A549 (cell line): ENCODE measurements around the gene LMX1B. TPM values are rescaled to one million over a fixed set of nuclear protein-coding genes. Genes with fewer than 3 reads are reported as not detected.

Experiments used
- ATAC-seq, 2 experiments: fragments of 200-7000 bp in 1 of 2; fragments of >200 bp in 1 of 2; cut with Nextera tagmentation in 1 of 2; cut with Tn5 transposase in 1 of 2; 3 replicates each; pipeline versions ENCODE4 v1.8.0 to v1.9.1; 2018 to 2020; ENCODE audit warnings: mild to moderate bottlenecking in 1 of 2, moderate library complexity in 1 of 2
- CTCF ChIA-PET: fragments of 300-600 bp; sonication (Branson Sonifier 250); formaldehyde crosslinking; extraction: SDS; loops from one replicate; lab custom pipeline; 2021; ENCODE audit warnings: antibody characterized with exemption, inconsistent platforms; lab: Yijun Ruan, JAX
- POLR2A ChIA-PET: fragments of 350-600 bp; formaldehyde crosslinking; extraction: SDS; loops from one replicate; lab custom pipeline; 2021; ENCODE audit warnings: antibody characterized with exemption, inconsistent platforms; lab: Yijun Ruan, JAX
- DNase-seq, 2 experiments: peaks; one replicate each; pipeline versions ENCODE4 v3.0.0 to v3.0.0-alpha.2; 2011 to 2016; ENCODE audit warnings: low read depth in 1 of 2, low spot score in 1 of 2
- FAIRE-seq: peaks from 2 replicates; lab custom pipeline; 2011; peaks lifted over from hg19 to GRCh38; lab: Jason Lieb, UNC
- H3K27ac ChIP-seq, 2 experiments: fragments of >200 bp; sonication (Bioruptor Twin); formaldehyde crosslinking; 3 replicates each; pipeline ENCODE4 v1.5.1; 2016 to 2017
- H3K4me1 ChIP-seq: fragments of >200 bp; sonication (Bioruptor Twin); formaldehyde crosslinking; 3 replicates; pipeline ENCODE4 v1.6.1; 2016
- H3K4me2 ChIP-seq: fragments of >200 bp; sonication (Bioruptor Twin); formaldehyde crosslinking; 3 replicates; pipeline ENCODE4 v1.6.1; 2016
- H3K4me3 ChIP-seq: fragments of >200 bp; sonication (Bioruptor Twin); formaldehyde crosslinking; 3 replicates; pipeline ENCODE4 v1.5.1; 2016
- H3K9me3 ChIP-seq: fragments of >200 bp; sonication (Bioruptor Twin); formaldehyde crosslinking; 3 replicates; pipeline ENCODE4 v1.6.1; 2016
- CBX2 ChIP-seq: fragments of 200-600 bp; sonication (generic); IDR thresholded peaks from 2 replicates; pipeline ENCODE4 v1.6.1; 2016; ENCODE audit warnings: low read depth, mild to moderate bottlenecking, borderline replicate concordance
- CBX8 ChIP-seq: fragments of 200-600 bp; sonication (generic); IDR thresholded peaks from 2 replicates; pipeline ENCODE4 v1.6.1; 2016
- CHD2 ChIP-seq: fragments of 150-350 bp; IDR thresholded peaks from 2 replicates; pipeline ENCODE4 v1.6.1; 2014; ENCODE audit warnings: low read length; ENCODE audit not compliant: partially characterized antibody
- E2F6 ChIP-seq: IDR thresholded peaks from 2 replicates; pipeline ENCODE4 v1.6.1; 2012; ENCODE audit warnings: low read depth, borderline replicate concordance
- EHMT2 ChIP-seq: fragments of 200-600 bp; sonication (generic); IDR thresholded peaks from 2 replicates; pipeline ENCODE4 v1.6.1; 2016; ENCODE audit warnings: antibody characterized with exemption, low read depth, mild to moderate bottlenecking, moderate library complexity
- ESRRA ChIP-seq: fragments of 150-350 bp; IDR thresholded peaks from 2 replicates; pipeline ENCODE4 v1.6.1; 2014; ENCODE audit warnings: mild to moderate bottlenecking, low read length, borderline replicate concordance
- FOSL2 ChIP-seq, 2 experiments: fragments of 450-650 bp in 1 of 2; fragments of >200 bp in 1 of 2; sonication (Bioruptor Twin) in 1 of 2; formaldehyde crosslinking; IDR thresholded peaks; 2 replicates each; pipeline versions ENCODE4 v1.5.0 to v1.6.1; 2016 to 2020; ENCODE audit warnings: mild to moderate bottlenecking in 1 of 2, moderate library complexity in 1 of 2
- HDAC2 ChIP-seq: fragments of 200-600 bp; sonication (generic); IDR thresholded peaks from 2 replicates; pipeline ENCODE4 v1.6.1; 2016
- HEYL ChIP-seq: fragments of 250-450 bp; sonication (Bioruptor Pico); IDR thresholded peaks from 2 replicates; pipeline ENCODE4 v1.8.0; 2021; ENCODE audit warnings: mild to moderate bottlenecking, moderate library complexity
- HOXB13 ChIP-seq: fragments of 250-450 bp; sonication (Bioruptor Pico); IDR thresholded peaks from 2 replicates; pipeline ENCODE4 v1.5.0; 2020; ENCODE audit warnings: low read depth, mild to moderate bottlenecking, moderate library complexity
- JUNB ChIP-seq: fragments of >200 bp; sonication (Bioruptor Twin); formaldehyde crosslinking; IDR thresholded peaks from 2 replicates; pipeline ENCODE4 v1.6.1; 2016
- MYC ChIP-seq: IDR thresholded peaks from 2 replicates; pipeline ENCODE4 v1.6.1; 2012; ENCODE audit warnings: mild to moderate bottlenecking, inconsistent platforms, low read length, improper control_type of control experiment, borderline replicate concordance
- RCOR1 ChIP-seq: fragments of 150-350 bp; IDR thresholded peaks from 2 replicates; pipeline ENCODE4 v1.6.1; 2014; ENCODE audit warnings: antibody characterized with exemption, low read length, low read depth
- REST ChIP-seq: fragments of 200-600 bp; sonication (generic); IDR thresholded peaks from 2 replicates; pipeline ENCODE4 v1.6.1; 2016; ENCODE audit warnings: antibody characterized with exemption, mild to moderate bottlenecking, moderate library complexity
- RFX5 ChIP-seq: fragments of 450-650 bp; IDR thresholded peaks from 2 replicates; pipeline ENCODE4 v1.7.1; 2014; ENCODE audit warnings: antibody characterized with exemption, mild to moderate bottlenecking, moderate library complexity
- TFCP2L1 ChIP-seq: fragments of 250-450 bp; sonication (Bioruptor Pico); IDR thresholded peaks from 2 replicates; pipeline ENCODE4 v1.5.0; 2021; ENCODE audit warnings: mild to moderate bottlenecking
- USF2 ChIP-seq: fragments of 450-650 bp; IDR thresholded peaks from 2 replicates; pipeline ENCODE4 v1.6.1; 2014; ENCODE audit warnings: antibody characterized with exemption
- ZNF302 ChIP-seq: fragments of 250-450 bp; sonication (Bioruptor Pico); IDR thresholded peaks from 2 replicates; pipeline ENCODE4 v1.9.0; 2021; ENCODE audit warnings: inconsistent platforms, mild to moderate bottlenecking, moderate library complexity
- ZSCAN20 ChIP-seq: fragments of 250-450 bp; sonication (Bioruptor Pico); IDR thresholded peaks from 2 replicates; pipeline ENCODE4 v1.8.0; 2022; ENCODE audit warnings: mild to moderate bottlenecking, moderate library complexity
- WGBS: methylation state at CpG from one replicate; pipeline ENCODE4 v1.1.6; 2017; ENCODE audit errors: missing lambda C conversion rate; 5-methylcytosine and 5-hydroxymethylcytosine counted together
- polyA plus RNA-seq, 4 experiments: library from polyadenylated mRNA; depleted of rRNA in 3 of 4; stranded (reverse); fragments of >200 nt; fragmentation: RNase III in 1 of 4; extraction: RNeasy Plus Mini Kit Qiagen cat#74134 plus additional on column Dnase treatment in 1 of 4; gene quantifications; 2 replicates in 3 of 4; 3 replicates in 1 of 4; pipeline ENCODE4 v1.2.3, GENCODE V29; 2011 to 2017
- TF ChIP-seq, protein P1 (sequence below): fragments of 250-450 bp; sonication (Bioruptor Pico); IDR thresholded peaks from 2 replicates; pipeline ENCODE4 v1.5.0; 2021; ENCODE audit warnings: mild to moderate bottlenecking, moderate library complexity, borderline replicate concordance
- TF ChIP-seq, protein P2 (sequence below): IDR thresholded peaks from 2 replicates; pipeline ENCODE4 v1.6.1; 2012

The LMX1B gene
- polyA plus RNA-seq, 2 of the 4 experiments (the other 2 are of a cell fraction) = 0.41 to 0.56 TPM

DNA sequence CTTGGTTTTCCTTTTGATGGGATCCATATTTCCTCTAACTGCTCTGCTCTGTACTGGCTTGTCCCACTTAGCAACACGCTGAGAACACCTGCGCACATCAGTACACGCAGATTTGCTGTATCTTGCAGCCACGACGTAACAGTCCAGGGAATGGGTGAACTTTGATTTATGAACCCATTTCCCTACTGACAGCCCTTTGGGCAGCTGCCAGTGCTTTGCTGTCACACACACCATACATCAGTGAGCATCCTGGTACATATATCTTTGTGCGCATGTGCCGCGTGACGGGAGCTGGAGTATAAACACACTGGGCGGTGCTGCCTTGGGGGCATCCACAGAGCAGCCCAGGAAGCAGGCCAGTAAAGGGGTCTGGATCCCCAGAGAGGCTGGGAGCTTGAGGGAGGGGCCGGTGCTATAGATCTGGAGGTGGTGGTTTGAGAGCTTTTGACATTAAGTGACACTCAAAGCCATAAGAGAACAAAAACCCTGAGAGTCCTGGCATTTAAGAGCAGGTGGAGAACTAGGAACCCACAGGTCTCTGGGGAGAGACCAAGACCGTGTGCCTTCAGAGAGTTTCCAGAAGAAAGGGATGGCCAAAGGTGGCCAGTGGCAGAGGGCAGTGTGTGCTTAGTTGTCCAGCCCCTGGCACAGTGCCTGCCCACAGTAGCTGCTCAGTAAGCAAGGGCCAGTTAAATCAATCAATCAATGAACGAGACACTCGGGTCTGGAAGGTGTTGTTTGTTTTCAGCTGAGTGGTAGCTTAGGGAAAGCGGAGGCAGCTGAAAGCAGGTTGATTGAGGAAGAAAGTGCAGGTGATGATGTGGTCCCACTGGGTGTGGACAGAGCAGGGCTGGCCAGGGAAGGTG, 53.7 kb downstream of the LMX1B start:
- TF ChIP-seq ZSCAN20 (CRISPR knock-in tag) (no peak), RFX5 (no peak)
- WGBS = 51% methylated on average over 13 of the region's 15 CpGs
- no peak overlapping the region for H3K27ac ChIP-seq
- no peak for ATAC-seq
- DNase-seq = no peak
- no peak overlapping the region for H3K4me2 ChIP-seq
- H3K4me1 ChIP-seq = no peaks in the 10 kb centered on the region
- CTCF ChIA-PET = interaction anchor here (0.5 to 4.5 kb wide), 5 partner anchors 8 to 114 kb away, joined by 3 to 27 read pairs (median 7); no protein-coding TSS in a partner anchor
- no peaks in the 10 kb centered on the region for H3K9me3 ChIP-seq
- POLR2A ChIA-PET = no interaction called here
- no peak for FAIRE-seq
- no peak overlapping the region for H3K4me3 ChIP-seq

GRCh38 chr9:126668058-126668457, 54.3 kb downstream of the LMX1B start:
- ATAC-seq (no peak), DNase-seq (no peak), FAIRE-seq (no peak)
- no peak overlapping the region for H3K4me3 ChIP-seq
- no peaks in the 10 kb centered on the region for H3K4me1 ChIP-seq
- WGBS = 58% methylated on average over 3 of the region's 3 CpGs
- ChIA-PET CTCF (interaction anchor here (0.5 to 4.5 kb wide), 7 partner anchors 8 to 113 kb away, joined by 3 to 27 read pairs (median 4); no protein-coding TSS in a partner anchor), POLR2A (no interaction called here)
- no peak overlapping the region for H3K4me2 ChIP-seq
- no peaks in the 10 kb centered on the region for H3K9me3 ChIP-seq
- H3K27ac ChIP-seq = no peak overlapping the region
- TF ChIP-seq ZSCAN20 (CRISPR knock-in tag) (no peak), CHD2 (no peak), HOXB13 (CRISPR knock-in tag) (no peak), FOSL2 (IDR thresholded peaks at IDR 0.05) (no peak), FOSL2 (CRISPR knock-in tag; IDR thresholded peaks at IDR 0.05) (no peak), ZNF302 (CRISPR knock-in tag) (no peak), CBX2 (no peak), RCOR1 (no peak), JUNB (no peak), MYC (no peak), HDAC2 (no peak), E2F6 (no peak), USF2 (no peak), HEYL (CRISPR knock-in tag) (no peak)
- TF ChIP-seq, protein P1, sequence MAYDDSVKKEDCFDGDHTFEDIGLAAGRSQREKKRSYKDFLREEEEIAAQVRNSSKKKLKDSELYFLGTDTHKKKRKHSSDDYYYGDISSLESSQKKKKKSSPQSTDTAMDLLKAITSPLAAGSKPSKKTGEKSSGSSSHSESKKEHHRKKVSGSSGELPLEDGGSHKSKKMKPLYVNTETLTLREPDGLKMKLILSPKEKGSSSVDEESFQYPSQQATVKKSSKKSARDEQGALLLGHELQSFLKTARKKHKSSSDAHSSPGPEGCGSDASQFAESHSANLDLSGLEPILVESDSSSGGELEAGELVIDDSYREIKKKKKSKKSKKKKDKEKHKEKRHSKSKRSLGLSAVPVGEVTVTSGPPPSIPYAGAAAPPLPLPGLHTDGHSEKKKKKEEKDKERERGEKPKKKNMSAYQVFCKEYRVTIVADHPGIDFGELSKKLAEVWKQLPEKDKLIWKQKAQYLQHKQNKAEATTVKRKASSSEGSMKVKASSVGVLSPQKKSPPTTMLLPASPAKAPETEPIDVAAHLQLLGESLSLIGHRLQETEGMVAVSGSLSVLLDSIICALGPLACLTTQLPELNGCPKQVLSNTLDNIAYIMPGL (CRISPR knock-in tag) = no peak

- no peak overlapping the region for H3K27ac ChIP-seq
- TF ChIP-seq CBX8 (no peak), EHMT2 (no peak), REST (no peak), TFCP2L1 (CRISPR knock-in tag) (no peak), ESRRA (no peak)
- TF ChIP-seq, protein P2, sequence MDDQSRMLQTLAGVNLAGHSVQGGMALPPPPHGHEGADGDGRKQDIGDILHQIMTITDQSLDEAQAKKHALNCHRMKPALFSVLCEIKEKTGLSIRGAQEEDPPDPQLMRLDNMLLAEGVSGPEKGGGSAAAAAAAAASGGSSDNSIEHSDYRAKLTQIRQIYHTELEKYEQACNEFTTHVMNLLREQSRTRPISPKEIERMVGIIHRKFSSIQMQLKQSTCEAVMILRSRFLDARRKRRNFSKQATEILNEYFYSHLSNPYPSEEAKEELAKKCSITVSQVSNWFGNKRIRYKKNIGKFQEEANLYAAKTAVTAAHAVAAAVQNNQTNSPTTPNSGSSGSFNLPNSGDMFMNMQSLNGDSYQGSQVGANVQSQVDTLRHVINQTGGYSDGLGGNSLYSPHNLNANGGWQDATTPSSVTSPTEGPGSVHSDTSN = no peak
- FAIRE-seq = no peak
- no peak for DNase-seq
- CTCF ChIA-PET = interaction anchor here (4.0 to 4.5 kb wide), 2 partner anchors 21 to 36 kb away, joined by 16 to 27 read pairs; no protein-coding TSS in a partner anchor
- no peaks in the 10 kb centered on the region for H3K4me1 ChIP-seq
- ATAC-seq = no peak
- POLR2A ChIA-PET = no interaction called here
- WGBS = 73% methylated on average over 14 of the region's 14 CpGs
- H3K9me3 ChIP-seq = no peaks in the 10 kb centered on the region
- H3K4me2 ChIP-seq = no peak overlapping the region
- no peak overlapping the region for H3K4me3 ChIP-seq
These were observed 55.4 kb downstream of the LMX1B start for GRCh38 chr9:126669108-126669507.
